ENCODE data around the gene AP3B1.

AP3B1 gene

GRCh38 chr5:78001197-78001596 lies 293.3 kb downstream of the AP3B1 start:
- Histone ChIP-seq H3K36me3 (ENCODE audit: low read length) (no peaks in the 10 kb centered on the region), H2AFZ (ENCODE audit: low read depth, low read length, severe bottlenecking) (no peak overlapping the region), H3K4me2 (ENCODE audit: low read depth, low read length, poor library complexity, severe bottlenecking) (no peak overlapping the region), H3K9me2 (replicated peaks; ENCODE audit: insufficient read depth, low read length) (no peaks in the 10 kb centered on the region), H4K20me1 (ENCODE audit: low read depth, low read length) (no peaks in the 10 kb centered on the region), H3F3A (ENCODE audit: insufficient read depth) (no peaks in the 10 kb centered on the region), H3K27ac (ENCODE audit: low read depth, low read length) (no peak overlapping the region), H3K4me3 (ENCODE audit: insufficient read depth, low read length, poor library complexity, severe bottlenecking) (no peak overlapping the region), H3K9ac (ENCODE audit: low read length) (no peak overlapping the region), H3K9me3 (ENCODE audit: insufficient read depth, low read length) (no peaks in the 10 kb centered on the region), H3K27me3 (ENCODE audit: low read length) (no peaks in the 10 kb centered on the region), H3K79me2 (ENCODE audit: insufficient read depth, low read length) (no peaks in the 10 kb centered on the region)
- TF ChIP-seq EZH2phosphoT487 (conservative IDR thresholded peaks at IDR 0.05; ENCODE audit: low read length) (no peak), CTCF (IDR thresholded peaks at IDR 0.05; ENCODE audit: insufficient read depth, low read length, poor library complexity, severe bottlenecking) (no peak)

- Histone ChIP-seq H4K20me1 (ENCODE audit: low read depth, low read length) (no peaks in the 10 kb centered on the region), H3K36me3 (ENCODE audit: low read length) (no peaks in the 10 kb centered on the region), H2AFZ (ENCODE audit: low read depth, low read length, severe bottlenecking) (no peak overlapping the region), H3K9me2 (replicated peaks; ENCODE audit: insufficient read depth, low read length) (no peaks in the 10 kb centered on the region), H3K4me2 (ENCODE audit: low read depth, low read length, poor library complexity, severe bottlenecking) (no peak overlapping the region), H3K4me3 (ENCODE audit: insufficient read depth, low read length, poor library complexity, severe bottlenecking) (no peak overlapping the region), H3K27me3 (ENCODE audit: low read length) (no peaks in the 10 kb centered on the region), H3K9ac (ENCODE audit: low read length) (no peak overlapping the region), H3K9me3 (ENCODE audit: insufficient read depth, low read length) (no peaks in the 10 kb centered on the region), H3F3A (ENCODE audit: insufficient read depth) (no peaks in the 10 kb centered on the region), H3K27ac (ENCODE audit: low read depth, low read length) (no peak overlapping the region), H3K79me2 (ENCODE audit: insufficient read depth, low read length) (no peaks in the 10 kb centered on the region)
- TF ChIP-seq EZH2phosphoT487 (conservative IDR thresholded peaks at IDR 0.05; ENCODE audit: low read length) (no peak), CTCF (IDR thresholded peaks at IDR 0.05; ENCODE audit: insufficient read depth, low read length, poor library complexity, severe bottlenecking) (no peak)
Observed at GRCh38 chr5:78000191-78000590, 294.3 kb downstream of the AP3B1 start.

GRCh38 chr5:77999399-77999798 lies 295.1 kb downstream of the AP3B1 start:
- H3K4me2 ChIP-seq (ENCODE audit: low read depth, low read length, poor library complexity, severe bottlenecking), result no peak overlapping the region
- no peak overlapping the region for H3K27ac ChIP-seq (ENCODE audit: low read depth, low read length)
- no peaks in the 10 kb centered on the region for H3K27me3 ChIP-seq (ENCODE audit: low read length)
- no peaks in the 10 kb centered on the region for H3K36me3 ChIP-seq (ENCODE audit: low read length)
- no peaks in the 10 kb centered on the region for H3K9me3 ChIP-seq (ENCODE audit: insufficient read depth, low read length)
- TF ChIP-seq CTCF (IDR thresholded peaks at IDR 0.05; ENCODE audit: insufficient read depth, low read length, poor library complexity, severe bottlenecking), result no peak
- TF ChIP-seq EZH2phosphoT487 (conservative IDR thresholded peaks at IDR 0.05; ENCODE audit: low read length), result no peak
- H4K20me1 ChIP-seq (ENCODE audit: low read depth, low read length), result no peaks in the 10 kb centered on the region
- no peak overlapping the region for H3K4me3 ChIP-seq (ENCODE audit: insufficient read depth, low read length, poor library complexity, severe bottlenecking)
- H3F3A ChIP-seq (ENCODE audit: insufficient read depth), result no peaks in the 10 kb centered on the region
- H3K9ac ChIP-seq (ENCODE audit: low read length), result no peak overlapping the region
- no peaks in the 10 kb centered on the region for H3K9me2 ChIP-seq (replicated peaks; ENCODE audit: insufficient read depth, low read length)
- H3K79me2 ChIP-seq (ENCODE audit: insufficient read depth, low read length), result no peaks in the 10 kb centered on the region
- H2AFZ ChIP-seq (ENCODE audit: low read depth, low read length, severe bottlenecking), result no peak overlapping the region

Measured in SU-DHL-6 (cell line).